K562 (cell line): Measurements from ENCODE around the gene RBM20. TPM values are rescaled to one million over a fixed set of nuclear protein-coding genes. Genes with fewer than 3 reads are reported as not detected.

ENCODE experiments used
- BRD9 ChIP-seq: fragments of 450-650 bp; IDR thresholded peaks from 2 replicates; pipeline ENCODE4 v1.6.1; 2018; ENCODE audit warnings: low read depth; ENCODE audit not compliant: partially characterized antibody
- CTBP1 ChIP-seq: fragments of 450-650 bp; IDR thresholded peaks from 2 replicates; pipeline ENCODE4 v1.6.1; 2016; ENCODE audit warnings: borderline replicate concordance
- CXXC5 ChIP-seq: fragments of 250-450 bp; sonication (Bioruptor Pico); IDR thresholded peaks from 2 replicates; pipeline ENCODE4 v1.8.0; 2022; ENCODE audit warnings: inconsistent platforms, mild to moderate bottlenecking, moderate library complexity
- E2F8 ChIP-seq: fragments of 450-650 bp; IDR thresholded peaks from 2 replicates; pipeline ENCODE4 v1.7.1; 2018; ENCODE audit warnings: mild to moderate bottlenecking, low read depth; ENCODE audit not compliant: partially characterized antibody
- ESRRB ChIP-seq: fragments of 250-450 bp; sonication (Bioruptor Pico); IDR thresholded peaks from 2 replicates; pipeline ENCODE4 v1.5.0; 2020; ENCODE audit warnings: mild to moderate bottlenecking, moderate library complexity, borderline replicate concordance
- FUS ChIP-seq: fragments of 200-400 bp; formaldehyde crosslinking; optimal IDR thresholded peaks from 2 replicates; pipeline ENCODE3; 2017; ENCODE audit warnings: low read depth, low read length
- MYC ChIP-seq, 2 experiments: fragments of 250-450 bp in 1 of 2; sonication (Bioruptor Pico) in 1 of 2; IDR thresholded peaks; 2 replicates each; pipeline versions ENCODE4 v1.5.1 to v1.6.1; 2012 to 2021; ENCODE audit warnings: low read depth in 2 of 2, borderline replicate concordance in 1 of 2, improper control_type of control experiment in 1 of 2, low read length in 1 of 2, mild to moderate bottlenecking in 1 of 2, moderate library complexity in 1 of 2
- NFE2 ChIP-seq: IDR thresholded peaks from 2 replicates; pipeline ENCODE4 v1.6.1; 2014; ENCODE audit warnings: antibody characterized with exemption, low read depth
- NFIC ChIP-seq: fragments of 450-650 bp; IDR thresholded peaks from 2 replicates; pipeline ENCODE4 v1.6.1; 2017; ENCODE audit warnings: mild to moderate bottlenecking, inconsistent platforms
- POLR2H ChIP-seq: IDR thresholded peaks from 2 replicates; pipeline ENCODE4 v1.6.1; 2016; ENCODE audit warnings: missing genetic modification characterization, low read depth, mild to moderate bottlenecking, control low read depth, missing compliant biosample characterization, moderate library complexity
- SRSF1 ChIP-seq: fragments of 200-400 bp; formaldehyde crosslinking; IDR thresholded peaks from 2 replicates; pipeline ENCODE4 v1.6.1; 2017; ENCODE audit warnings: mild to moderate bottlenecking, low read depth, low read length, moderate library complexity
- ZBTB40 ChIP-seq, 2 experiments: fragments of 450-650 bp in 1 of 2; sonication (generic) in 1 of 2; formaldehyde crosslinking in 1 of 2; IDR thresholded peaks; 2 replicates each; pipeline versions ENCODE4 v1.7.1 to v1.9.0; 2016 to 2022; ENCODE audit warnings: inconsistent platforms in 1 of 2, mild to moderate bottlenecking in 1 of 2, missing genetic modification reagents in 1 of 2
- ZNF551 ChIP-seq: fragments of 250-450 bp; sonication (Bioruptor Pico); IDR thresholded peaks from 2 replicates; pipeline ENCODE4 v1.5.0; 2021; ENCODE audit warnings: mild to moderate bottlenecking, moderate library complexity
- ZNF766 ChIP-seq: fragments of 200-800 bp; sonication (Bioruptor generic); conservative IDR thresholded peaks from 2 replicates; pipeline ENCODE4 v1.6.1; 2016; ENCODE audit warnings: missing genetic modification characterization, missing compliant biosample characterization
- polyA plus RNA-seq, 8 experiments: library from polyadenylated mRNA; depleted of rRNA in 4 of 8; stranded (reverse) in 5 of 8; unstranded in 3 of 8; fragments of >200 nt; fragmentation: Nextera tagmentation in 2 of 8; fragmentation: Illumina TruSeq in 1 of 8; extraction: Ambion mirVana in 2 of 8; extraction: Trizol in 1 of 8; gene quantifications; 2 replicates each; pipeline versions ENCODE4 v1.2.1 to v1.2.3, GENCODE V29; 2011 to 2014; ENCODE audit warnings: inconsistent platforms in 1 of 8, missing spikeins in 1 of 8
- total RNA-seq, 7 experiments: library from RNA; depleted of rRNA in 6 of 7; stranded (reverse); fragments of >200 nt in 6 of 7; fragmentation: Illumina TruSeq in 2 of 7; extraction: Trizol in 2 of 7; gene quantifications; 2 replicates each; pipeline versions ENCODE4 v1.2.1 to v1.2.3, GENCODE V29; 2011 to 2021; ENCODE audit warnings: low replicate concordance in 1 of 7

The RBM20 gene
- total and polyA plus RNA-seq, 9 of the 15 experiments (the other 6 are each of a cell fraction or from before 2014, with no cell fraction given), result 0.63 to 5.7 (median 3.2) TPM

- TF ChIP-seq FUS, result no peak
- TF ChIP-seq MYC (IDR thresholded peaks at IDR 0.05; ENCODE audit: low read depth, low read length), result no peak
- TF ChIP-seq MYC (CRISPR knock-in tag; IDR thresholded peaks at IDR 0.05; ENCODE audit: borderline replicate concordance, low read depth), result no peak
- no peak for TF ChIP-seq ZNF551 (CRISPR knock-in tag)
- TF ChIP-seq SRSF1, result no peak
- no peak for TF ChIP-seq ESRRB
- TF ChIP-seq POLR2H, result no peak
- TF ChIP-seq E2F8, result no peak
- TF ChIP-seq NFE2, result 0 out of 2 replicates have a peak, but pooled peaks have one; percentile 24
- TF ChIP-seq ZBTB40 (IDR thresholded peaks at IDR 0.05), result 0 out of 2 replicates have a peak, but pooled peaks have one; percentile 26
- no peak for TF ChIP-seq ZBTB40 (CRISPR knock-in tag; IDR thresholded peaks at IDR 0.05)
- peak; percentile 73; the same call in 1 of the 2 replicates for TF ChIP-seq NFIC
- peak; percentile 93 for TF ChIP-seq CTBP1
- TF ChIP-seq ZNF766 (CRISPR knock-in tag), result peak; percentile 50; the same call in 1 of the 2 replicates
- 0 out of 2 replicates have a peak, but pooled peaks have one; percentile 16 for TF ChIP-seq CXXC5
- peak; percentile 0 for TF ChIP-seq BRD9
Measured at GRCh38 chr10:110774069-110775019, 130.2 kb downstream of the RBM20 start (continued).
